GM18498 (cell line): Measurements from ENCODE around the gene ADIG.

Experiments used
- ATAC-seq: cut with Tn5 transposase; IDR thresholded peaks from one replicate; pipeline ENCODE4 v1.9.1; 2021; ENCODE audit warnings: mild to moderate bottlenecking, moderate library complexity; ENCODE audit not compliant: unreplicated experiment

ADIG gene

DNA sequence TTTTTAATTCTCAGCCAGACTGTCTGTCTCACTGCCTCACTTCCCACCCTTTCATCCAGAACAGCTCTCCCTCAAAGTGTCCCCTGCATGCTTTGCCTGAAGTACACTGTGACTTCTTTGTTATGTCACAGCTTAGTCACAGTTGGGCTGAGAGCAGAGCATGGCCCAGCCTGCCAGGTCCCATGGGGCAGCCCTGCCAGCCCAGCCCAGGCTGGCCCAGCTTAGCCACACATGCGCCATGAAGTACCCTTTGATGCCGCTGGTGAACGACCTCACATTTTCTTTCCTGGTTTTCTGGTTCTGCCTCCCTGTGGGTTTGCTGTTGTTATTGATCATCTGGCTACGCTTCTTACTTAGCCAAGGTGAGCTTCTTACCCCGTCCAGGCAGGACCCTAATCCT lies at the start of gene ADIG:
TSS of gene ADIG (plus strand) at position 185 of the 400 bp plus-strand sequence. CDS start at position 239, 54 bp downstream.
- ATAC-seq, result no peak

GRCh38 chr20:38534756-38535155 lies 46.2 kb upstream of the ADIG start:
- ATAC-seq, result no peak

DNA sequence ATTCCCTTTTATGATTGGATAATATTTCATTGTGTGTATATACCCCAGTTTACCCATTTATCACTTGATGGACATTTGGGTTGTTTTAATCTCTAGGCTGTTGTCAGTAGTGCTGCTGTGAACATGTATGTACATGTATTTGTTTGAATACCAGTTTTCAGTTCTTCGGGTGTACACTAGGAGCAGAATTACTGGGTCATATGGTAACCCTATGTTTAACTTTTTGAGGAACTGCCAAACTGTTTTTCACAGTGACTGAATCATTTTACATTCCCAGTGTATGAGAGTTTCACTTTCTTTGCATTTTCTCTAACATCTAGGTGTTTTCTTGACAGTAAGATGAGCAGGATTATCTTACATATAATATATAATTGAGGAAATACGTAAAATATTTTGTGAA lies 44.7 kb upstream of the ADIG start:
- no peak for ATAC-seq

DNA sequence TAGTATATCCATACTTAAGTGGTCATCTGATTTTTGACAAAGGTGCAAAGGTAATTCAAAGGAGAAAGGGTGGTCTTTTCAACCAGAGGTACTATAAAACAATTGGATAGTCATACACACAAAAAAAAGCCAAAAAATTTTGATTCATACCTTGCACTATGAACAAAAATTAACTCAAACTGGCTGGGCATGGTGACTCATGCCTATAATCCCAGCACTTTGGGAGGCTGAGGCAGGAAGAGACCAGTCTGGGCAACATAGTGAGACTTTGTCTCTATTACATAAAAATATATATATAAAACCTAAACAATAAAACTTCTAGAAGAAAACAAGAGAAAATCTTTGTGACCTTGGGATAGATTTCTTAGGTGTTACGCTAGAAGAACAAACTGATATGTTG lies 43.8 kb upstream of the ADIG start:
- no peak for ATAC-seq

DNA sequence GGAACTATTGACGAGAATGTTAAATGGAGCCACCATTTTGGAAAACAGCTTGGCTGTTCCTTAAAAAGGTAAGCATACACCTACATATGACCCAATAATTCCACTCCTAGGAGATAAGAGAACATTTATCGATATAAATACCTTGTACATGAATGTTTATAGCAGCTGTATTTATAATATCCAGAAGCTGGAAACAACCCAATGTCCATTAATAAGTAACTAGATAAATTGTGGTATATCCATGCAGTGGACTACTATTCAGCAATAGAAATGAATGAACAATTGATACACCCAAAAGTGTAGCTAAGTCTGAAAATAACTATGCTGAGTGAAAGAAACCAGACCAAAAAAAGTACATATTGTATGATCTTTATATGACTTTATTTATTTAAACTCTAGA lies 42.2 kb upstream of the ADIG start:
- ATAC-seq, result no peak

DNA sequence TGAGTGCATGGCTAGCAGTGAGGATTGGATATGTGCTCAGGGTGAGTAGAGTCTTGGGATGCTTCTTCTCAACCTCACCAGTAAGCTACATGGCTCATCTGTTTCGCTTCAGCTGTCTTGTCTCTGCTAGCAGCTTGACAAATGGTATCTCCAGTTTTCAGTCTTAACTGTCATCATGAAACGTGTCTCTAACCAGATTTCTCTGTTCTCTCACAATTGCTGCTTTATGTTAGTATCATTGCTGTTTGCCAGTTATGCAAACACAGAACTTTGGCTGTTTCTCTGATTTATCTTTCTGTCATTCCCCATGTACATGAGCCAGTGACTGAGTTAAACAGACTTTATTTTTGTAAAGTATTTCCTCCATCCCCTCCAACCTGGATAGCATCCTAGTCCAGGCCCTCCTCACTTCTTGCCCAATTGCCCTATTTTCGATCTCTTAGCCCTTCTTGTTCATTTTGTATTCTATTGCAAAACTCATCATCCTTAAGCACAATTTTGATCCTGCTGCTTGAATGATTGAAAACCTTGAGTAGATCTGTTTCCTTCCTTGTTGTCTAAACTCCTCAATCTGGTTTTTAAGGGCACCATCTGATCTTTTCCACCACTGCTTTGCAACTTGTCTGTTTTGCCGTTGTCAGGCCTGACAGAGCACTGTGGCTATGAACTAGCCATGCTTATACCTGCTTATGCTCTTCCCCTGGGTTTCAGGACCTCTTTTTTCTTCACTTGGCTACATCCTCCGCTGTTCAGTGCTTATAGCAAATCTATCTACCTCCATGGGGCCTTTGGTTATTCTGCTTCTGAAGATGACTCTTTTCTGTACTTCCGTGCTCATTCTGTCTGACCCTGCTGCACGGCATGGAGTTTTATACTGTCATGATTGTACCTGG lies 37.7 kb upstream of the ADIG start:
- ATAC-seq, result no peak

- ATAC-seq, result no peak
Measured at GRCh38 chr20:38545771-38546170, 35.2 kb upstream of the ADIG start.

GRCh38 chr20:38547288-38548085 lies 33.5 kb upstream of the ADIG start:
- ATAC-seq, result no peak

DNA sequence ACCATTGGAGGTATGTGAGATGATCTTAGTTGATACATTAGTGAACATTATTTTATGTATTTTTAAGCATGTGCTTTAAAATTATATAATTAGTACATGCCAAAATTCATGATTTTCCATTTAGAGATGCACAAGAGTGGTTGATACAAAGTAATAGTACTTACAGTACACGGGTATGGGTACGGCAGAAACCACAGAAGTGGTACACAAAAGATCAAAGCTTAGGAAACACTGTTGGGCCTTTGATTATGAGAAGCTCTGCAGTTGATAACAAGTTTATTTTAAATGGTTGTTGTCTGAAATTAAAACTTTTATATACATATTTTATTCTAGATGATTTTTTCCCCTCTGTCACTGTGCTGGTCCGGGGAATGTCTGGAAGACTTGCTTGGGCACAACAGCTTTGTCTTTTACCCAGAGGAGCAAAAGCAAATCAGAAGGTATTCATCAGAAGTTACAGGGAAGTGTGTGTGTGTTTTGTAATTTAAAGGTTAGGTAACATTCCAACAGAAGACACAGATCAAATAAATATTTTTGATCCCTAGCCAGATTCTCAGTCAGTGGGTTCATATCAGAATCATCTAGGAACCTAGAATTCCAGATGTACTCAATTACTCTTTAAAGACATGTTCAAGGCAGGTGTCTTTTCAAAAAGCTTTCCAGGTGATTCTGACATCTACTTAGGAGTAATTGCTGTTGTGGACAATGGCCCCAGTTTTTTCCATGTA lies 32.5 kb upstream of the ADIG start:
- no peak for ATAC-seq

GRCh38 chr20:38550274-38550673 lies 30.7 kb upstream of the ADIG start:
- no peak for ATAC-seq

GRCh38 chr20:38551056-38551626 lies 29.9 kb upstream of the ADIG start:
- ATAC-seq, result no peak

DNA sequence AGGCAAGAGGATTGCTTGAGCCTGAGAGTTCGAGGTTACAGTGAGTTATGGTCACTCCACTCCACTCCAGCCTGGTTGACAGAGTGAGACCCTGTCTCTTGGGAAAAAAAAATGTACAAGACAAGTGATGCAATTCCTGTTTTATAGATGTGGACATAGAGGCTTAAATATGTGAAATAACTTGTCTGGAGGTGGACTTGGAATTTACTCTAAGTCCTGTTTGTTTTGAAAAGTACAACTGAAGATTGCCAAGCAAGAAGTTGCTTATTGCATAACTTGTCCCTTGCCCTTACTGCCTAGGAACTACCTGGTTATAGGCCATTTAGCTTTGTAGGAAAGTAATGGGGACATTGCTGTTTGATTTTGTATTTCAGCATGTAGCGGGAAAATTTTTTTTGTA lies 26.0 kb upstream of the ADIG start:
- ATAC-seq, result no peak

DNA sequence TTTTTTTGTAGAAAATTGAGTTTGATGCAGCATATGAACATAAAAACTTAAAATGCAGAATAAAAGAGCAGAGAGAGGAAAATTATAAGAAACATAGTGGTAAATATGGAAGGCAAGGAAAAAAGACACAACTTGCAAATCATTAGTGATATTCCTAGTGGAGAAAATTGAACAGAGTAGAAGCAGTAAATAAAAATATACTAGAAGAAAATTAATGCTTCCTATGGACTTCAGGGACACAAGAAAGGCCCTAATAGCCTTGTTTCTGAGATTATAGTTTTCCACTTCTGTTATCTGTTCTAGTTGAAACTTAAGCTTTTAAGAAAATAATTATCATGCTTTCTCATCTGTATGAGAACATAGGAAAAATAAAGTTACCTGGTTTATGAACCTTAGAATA lies 25.6 kb upstream of the ADIG start:
- no peak for ATAC-seq

DNA sequence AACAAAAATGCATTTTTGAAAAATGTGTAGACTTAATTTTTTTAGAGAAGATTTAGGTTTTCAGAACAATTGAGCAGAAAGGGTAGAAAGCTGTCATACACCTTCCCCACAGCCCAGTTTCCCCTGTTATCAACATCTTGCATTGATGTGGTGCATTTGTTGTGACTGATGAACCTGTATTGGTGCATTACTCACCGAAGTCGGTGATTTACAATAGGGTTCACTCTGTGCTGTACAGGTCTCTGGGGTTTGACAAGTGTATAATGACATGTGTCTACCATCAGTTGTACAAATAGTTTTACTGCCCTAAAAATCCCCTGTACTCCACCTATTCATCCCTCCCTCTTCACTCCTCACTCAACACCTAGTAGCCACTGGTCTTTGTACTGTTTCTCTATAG lies 23.8 kb upstream of the ADIG start:
- ATAC-seq, result no peak

DNA sequence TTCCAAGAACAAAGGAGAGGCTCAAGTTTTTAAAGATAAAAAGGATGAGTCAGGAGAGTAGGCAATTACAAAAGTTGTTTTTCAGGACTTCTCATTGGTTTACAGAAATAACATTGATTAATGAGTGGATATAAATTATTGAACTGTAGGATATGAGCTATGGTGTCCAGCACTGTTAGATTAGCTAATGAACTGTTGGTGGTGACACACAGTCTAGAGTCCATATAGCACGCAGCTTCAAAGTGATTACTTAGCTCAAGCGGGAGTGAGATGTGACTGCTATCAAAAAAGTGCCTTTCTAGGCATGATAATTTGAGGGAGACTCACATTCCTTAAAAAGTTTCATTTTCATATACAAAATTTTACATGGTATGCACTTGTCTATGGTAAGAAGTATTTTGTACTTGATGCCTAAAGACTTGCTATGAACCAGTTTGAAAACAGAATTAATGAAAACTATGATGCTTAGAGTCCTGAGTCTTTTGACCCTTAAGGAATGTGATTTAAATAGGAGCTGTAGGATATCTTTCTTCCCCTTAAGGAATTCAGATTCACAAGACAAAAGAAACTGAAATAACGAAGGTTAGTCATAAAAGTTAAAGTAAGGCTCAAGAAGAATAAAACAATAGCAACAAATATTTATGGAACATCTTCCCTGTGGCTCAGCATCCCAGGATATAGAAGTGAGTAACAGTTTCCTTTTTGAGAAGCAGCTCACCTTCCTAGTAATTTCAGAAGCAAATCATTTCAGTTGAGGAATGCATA lies 22.2 kb upstream of the ADIG start:
- ATAC-seq, result no peak

GRCh38 chr20:38559764-38560163 lies 21.2 kb upstream of the ADIG start:
- ATAC-seq, result no peak

DNA sequence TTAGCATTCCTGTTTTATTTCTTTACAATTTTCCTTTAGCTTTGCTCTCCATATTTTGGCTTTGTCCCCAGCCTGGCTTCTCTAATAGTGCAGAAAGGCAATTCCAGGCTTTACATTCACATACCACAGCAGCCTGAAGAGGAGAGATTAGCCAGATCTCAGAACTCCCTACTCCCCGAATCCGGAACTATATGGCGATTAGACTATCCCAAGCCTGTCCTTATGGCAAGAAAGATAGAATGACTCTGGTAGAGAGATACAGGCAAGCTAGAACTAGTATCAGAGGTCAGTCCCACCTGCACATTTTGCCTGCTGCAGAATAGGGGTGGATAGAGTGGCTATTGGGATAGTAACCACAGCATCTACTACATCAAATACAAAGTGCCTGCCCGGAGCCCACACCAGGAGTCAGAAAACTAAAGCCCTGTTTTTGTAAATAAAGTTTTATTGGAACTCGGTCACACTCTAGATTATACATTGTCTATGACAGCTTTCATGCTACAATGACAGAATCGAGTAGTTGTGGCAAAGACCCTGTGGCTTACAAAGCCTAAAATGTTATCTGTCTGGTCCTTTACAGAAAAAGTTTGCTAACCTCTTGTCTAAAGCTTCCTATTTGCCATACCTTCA lies 17.1 kb upstream of the ADIG start:
- ATAC-seq, result no peak

DNA sequence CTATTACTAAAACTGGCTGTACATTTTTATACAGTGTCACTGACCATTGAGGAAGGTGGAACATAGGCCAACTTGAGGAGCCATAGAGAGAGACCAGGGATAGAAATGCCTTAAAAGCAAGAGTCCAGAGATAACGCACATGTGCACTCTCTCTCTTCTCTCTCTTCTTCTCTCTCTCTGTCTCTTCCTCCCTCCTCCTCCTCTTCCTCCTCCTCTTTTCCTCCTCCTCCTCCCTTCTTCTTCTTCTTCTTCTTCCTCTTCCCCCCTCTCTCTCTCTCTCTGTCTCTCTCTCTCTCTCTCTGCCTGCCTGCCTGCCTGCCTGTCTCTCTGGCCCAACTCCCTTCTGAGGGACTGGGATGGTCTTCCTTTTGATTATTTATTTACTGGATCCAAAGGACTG lies 16.3 kb upstream of the ADIG start:
- ATAC-seq, result no peak

- no peak for ATAC-seq
Measured at GRCh38 chr20:38566036-38566598, 14.9 kb upstream of the ADIG start.
